Fibroblast of the conjunctiva (primary cell): ENCODE data around the gene CDK13.
A peak's percentile ranks its signal among the peaks of the same experiment; 100 is the strongest.

ENCODE experiments used
- DNase-seq: peaks from one replicate; pipeline ENCODE4 v3.0.0-alpha.2; 2010; ENCODE audit warnings: low read depth

The CDK13 gene

DNA sequence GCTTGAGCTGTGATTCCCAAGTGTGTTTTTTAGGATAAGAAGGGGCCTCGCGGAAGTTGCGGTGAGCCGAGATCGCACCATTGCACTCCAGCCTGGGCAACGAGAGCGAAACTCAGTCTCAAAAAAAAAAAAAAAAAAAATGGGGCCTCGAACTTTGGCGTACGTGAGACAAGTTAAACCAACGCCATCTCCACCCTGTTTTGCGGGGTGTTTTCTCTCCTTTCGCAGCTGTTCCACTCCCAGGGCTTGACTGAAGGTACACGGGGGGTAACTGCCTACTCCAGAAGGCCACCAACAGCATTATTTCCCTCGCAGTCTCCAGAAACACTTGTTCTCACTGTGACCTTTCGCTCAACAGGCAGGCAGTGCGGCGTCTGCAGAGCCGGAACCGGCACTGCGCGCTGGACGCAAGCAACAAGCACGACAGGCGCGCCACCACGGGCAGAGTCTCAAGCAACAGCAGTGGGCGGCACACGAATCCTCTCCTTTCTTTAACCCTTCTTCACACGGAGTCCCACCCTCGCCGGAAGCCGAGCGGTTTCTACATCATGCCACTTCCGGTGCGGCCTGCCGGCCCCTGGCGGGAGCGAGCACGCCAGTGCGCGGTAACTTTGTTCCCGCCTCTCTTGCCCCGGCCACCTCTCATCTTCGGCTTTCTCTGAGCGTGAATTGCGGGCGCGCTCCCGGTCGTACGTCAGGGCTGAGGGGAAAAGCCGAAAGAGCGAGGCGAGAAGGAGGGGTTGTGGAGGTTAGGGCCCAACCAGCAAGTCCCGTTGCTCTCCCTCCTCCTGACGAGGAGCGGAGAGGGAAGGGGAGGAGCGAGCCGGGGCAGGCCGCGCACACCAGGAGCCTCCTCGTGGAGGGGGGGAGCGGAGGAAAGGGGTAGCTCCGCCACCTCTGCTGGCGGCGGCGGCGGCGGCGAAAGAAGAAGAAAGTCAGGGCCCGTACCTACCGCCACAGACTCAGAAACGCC is 814 bp upstream of the CDK13 start:
- peak; percentile 99 for DNase-seq

DNA sequence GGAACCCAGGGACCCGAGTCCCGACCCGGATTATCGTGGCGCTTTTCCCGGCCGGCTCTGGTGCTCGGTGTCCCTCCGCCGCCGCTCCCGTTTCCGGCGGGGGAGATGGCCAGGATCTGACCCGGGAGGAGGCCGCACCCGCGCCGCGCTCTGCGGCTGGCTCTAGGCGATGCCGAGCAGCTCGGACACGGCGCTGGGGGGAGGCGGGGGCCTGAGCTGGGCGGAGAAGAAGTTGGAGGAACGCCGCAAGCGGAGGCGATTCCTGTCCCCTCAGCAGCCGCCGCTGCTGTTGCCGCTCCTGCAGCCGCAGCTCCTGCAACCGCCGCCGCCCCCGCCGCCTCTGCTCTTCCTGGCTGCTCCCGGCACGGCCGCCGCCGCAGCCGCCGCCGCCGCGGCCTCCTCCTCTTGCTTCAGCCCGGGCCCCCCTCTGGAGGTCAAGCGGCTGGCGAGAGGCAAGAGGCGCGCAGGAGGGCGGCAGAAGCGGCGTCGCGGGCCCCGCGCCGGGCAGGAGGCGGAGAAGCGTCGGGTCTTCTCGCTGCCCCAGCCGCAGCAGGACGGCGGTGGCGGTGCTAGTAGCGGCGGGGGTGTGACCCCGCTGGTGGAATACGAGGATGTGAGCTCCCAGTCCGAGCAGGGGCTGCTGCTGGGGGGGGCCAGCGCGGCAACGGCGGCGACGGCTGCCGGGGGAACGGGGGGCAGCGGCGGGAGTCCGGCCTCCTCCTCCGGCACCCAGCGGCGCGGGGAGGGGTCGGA is 593 bp downstream of the CDK13 start:
- no peak for DNase-seq

DNA sequence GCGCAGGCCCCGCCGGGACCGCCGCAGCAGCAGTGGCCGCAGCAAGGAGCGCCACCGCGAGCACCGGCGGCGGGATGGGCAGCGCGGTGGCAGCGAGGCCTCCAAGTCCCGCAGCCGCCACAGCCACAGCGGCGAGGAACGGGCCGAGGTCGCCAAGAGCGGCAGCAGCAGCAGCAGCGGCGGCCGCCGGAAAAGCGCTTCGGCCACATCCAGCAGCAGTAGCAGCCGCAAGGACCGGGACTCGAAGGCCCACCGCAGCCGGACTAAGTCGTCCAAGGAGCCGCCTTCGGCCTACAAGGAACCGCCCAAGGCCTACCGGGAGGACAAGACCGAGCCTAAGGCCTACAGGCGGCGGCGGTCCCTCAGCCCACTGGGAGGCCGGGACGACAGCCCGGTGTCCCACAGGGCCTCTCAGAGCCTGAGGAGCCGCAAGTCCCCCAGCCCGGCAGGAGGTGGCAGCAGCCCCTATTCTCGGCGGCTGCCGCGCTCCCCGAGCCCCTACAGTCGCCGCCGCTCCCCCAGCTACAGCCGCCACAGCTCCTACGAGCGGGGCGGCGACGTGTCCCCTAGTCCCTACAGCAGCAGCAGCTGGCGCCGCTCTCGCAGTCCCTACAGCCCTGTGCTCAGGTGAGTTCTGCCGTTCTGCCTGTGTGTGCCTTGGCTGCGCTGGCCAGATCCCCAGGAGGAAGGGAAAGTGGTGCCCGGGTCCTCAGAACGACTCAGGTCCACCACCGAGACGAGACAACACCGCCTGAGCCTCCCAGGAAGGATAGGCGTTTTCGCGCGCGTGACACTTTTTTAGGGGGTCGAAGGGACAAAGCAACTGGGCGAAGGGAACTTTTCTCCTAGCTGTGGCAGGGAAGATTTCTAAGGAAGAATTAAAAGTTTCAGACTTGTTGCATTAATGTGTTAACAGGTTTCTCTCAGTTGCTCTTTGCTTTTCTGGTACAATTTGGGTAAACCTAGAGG is 1.5 kb downstream of the CDK13 start:
- DNase-seq: peak; percentile 43

DNA sequence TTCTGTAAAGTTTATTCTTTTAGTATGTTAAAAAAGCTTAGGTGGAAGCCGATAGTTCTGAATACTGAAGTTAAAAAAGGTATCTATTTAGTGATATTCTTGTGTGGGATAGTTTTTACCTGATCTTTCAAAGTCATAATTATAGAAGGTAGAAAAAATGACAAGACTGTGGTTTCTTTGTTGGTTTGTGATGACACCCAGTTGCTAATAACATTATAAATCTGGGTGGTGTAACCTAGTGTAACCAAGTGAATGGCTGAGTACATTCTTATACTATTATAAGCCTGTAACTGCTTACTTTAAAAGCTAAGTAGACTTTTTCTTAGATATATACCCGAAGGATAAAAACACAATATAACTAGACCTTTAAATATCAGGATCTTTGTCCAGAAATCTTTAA is 2.3 kb downstream of the CDK13 start:
- DNase-seq: peak; percentile 54

DNA sequence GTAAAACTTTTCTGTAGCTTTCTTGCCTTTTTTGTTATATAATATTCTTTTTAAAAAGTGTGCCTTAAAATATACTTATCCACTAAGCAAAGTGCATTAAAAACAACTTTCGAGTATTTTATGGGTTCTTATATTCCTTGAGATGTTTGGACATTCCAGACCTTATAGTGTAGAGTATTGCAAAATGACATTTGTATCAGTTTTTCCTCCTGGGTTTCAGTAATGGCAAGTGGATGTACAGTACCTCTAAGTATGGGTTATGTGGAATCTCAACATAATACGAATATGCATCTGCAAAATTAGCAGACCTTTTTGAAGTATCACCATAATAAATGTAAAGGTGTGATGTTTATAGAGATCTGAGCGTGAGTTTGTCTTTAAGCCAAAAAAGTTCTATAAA is 2.7 kb downstream of the CDK13 start:
- no peak for DNase-seq

DNA sequence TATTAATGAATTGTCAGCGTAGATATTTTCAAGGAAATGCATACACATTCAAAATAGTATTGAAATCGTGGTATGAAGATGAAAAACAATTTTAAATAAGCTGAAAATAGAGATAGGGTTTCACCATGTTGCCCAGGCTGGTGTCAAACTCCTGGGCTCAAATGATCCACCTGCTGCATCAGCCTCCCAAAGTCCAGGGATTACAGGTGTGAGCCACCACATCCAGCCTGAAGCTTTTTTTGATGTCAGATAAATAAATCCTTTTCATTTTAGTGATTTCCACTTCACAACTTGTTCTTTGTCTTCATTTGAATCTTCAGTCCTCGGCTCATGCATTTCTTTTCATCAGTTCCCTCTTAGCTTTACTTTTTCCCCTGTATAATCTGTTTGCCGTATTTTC is 4.6 kb downstream of the CDK13 start:
- DNase-seq: no peak

DNA sequence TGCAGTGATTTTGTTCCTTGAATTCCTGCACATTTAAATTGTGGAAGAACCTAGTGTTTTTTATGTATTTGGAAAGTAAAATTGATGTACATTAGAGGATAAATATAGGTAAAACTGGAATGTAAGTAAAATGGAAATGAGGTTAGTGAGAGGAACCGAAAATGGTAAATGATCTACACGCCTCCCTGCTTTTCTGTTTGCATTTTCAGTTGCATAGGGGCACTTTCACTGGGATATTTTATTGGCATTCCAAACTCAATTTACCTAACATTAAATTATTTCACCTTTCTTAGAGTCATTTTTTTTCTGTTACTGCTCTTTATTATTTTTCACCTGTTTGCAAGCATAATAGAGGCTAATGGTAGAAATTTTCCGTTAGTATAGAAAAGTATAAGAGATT is 8.0 kb downstream of the CDK13 start:
- no peak for DNase-seq

DNA sequence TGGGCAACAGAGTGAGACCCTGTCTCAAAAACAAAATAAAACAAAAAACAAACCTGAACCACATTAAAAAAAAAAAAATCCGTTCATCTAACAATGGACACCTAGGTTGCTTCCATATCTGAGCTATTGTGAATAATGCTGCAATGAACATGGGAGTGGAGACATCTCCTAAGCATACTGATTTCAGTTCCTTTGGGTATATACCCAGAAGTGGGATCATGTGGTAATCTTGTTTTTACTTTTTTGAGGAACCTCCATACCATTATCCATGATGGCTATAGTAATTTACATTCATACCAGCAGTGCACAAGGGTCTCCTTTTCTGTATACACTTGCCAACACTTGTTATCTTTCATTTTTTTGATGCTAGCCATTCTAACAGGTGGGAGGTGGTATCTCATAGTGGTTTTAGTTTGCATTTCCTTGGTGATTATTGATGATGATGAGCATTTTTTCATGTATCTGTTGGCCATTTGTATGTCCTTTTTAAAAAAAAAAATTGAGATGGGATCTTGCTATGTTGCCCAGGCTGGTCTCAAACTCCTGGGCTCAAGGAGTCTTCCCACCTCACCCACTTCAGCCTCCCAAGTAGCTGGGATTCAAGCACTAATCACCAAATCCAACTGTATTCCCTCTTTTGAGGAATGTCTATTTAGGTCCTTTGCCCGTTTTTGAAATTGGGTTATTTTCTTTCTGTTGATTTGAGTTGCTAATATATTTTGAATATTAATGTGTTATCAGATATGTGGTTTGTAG is 17.5 kb downstream of the CDK13 start:
- DNase-seq: no peak

DNA sequence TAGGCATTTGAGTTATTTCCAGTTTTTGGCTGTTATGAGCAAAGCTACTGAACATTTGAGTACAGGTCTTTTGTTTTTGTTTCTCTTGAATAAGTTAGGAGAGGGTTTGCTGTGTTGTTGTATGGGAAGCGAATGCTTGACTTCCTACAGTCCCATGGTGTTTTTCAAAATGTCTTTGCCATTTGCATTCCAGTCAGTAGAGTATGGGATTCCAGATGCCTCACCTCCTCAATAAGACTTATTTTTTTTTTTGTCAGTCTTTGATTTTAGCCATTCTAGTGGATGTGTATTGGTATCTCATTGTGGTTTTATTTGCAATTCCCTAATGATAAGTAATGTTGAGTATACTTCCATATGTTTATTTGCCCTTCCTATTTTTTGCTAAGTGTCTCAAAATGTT is 19.4 kb downstream of the CDK13 start:
- DNase-seq: no peak

DNA sequence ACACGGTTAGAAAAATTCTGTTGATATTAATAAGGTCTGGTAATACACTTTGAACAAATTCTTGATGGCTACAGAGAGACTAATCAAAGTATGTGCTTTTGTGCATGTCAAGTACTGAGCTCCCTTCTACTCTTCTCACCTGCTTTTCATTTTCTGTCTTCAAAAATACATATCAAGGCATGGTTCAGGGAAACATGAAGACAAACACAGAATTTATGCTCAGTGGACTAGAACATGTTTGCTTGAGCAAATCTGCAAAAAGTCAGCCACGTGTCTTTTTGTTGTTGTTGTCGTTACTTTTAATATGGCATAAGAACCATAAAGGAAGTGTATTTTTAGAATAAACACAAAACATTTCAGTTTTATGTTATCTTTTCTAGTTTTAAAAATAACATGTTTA is 21.9 kb downstream of the CDK13 start:
- DNase-seq: no peak

DNA sequence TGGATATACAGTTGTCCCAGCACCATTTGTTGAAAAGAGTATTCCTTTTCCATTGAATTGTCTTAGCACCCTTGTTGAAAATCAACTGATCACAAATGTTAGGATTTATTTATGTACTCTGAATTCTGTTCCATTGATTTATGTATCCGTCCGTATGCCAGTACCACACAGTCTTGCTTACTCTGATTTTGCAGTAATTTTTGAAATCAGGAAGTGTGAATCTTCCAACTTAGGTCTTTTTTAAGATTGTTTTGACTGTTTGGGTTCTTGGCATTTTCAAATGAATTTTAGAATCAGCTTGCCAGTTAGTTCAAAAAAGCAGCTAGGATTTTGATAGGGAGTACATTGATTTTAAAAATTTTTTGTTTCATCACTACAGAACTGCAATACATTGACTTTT is 23.7 kb downstream of the CDK13 start:
- DNase-seq: no peak

DNA sequence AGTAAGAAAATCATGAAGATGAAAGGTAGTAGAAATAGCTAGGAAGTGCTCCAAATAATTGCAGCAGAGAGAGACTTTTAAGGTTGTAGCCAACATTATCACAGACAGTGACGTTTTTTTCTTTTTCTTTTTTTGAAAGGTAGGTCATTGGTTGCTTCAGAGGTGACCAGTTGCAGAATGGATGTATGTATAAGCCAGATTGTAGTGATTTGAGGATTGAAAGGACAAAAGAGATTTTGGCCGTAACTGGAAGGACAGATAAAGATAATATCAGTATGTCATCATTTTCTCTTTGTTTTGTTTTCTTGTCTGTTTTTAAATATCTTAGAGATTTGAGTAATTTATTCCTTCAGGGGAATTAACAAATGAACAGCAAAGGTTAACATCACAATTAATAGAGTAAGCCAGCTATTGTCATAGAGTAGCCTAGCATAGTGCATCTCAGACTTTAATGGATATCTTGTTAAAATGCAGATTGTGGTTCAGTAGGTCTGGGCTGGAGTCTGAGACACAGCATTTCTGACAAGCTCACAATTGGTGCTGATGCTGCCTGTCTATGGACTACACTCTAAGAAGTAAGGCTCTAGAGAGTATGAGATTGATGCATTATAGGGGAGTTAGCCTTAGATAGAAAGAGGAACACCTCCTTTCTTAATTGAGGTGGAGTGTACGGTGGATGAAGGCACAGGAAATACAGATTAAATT is 28.3 kb downstream of the CDK13 start:
- no peak for DNase-seq

DNA sequence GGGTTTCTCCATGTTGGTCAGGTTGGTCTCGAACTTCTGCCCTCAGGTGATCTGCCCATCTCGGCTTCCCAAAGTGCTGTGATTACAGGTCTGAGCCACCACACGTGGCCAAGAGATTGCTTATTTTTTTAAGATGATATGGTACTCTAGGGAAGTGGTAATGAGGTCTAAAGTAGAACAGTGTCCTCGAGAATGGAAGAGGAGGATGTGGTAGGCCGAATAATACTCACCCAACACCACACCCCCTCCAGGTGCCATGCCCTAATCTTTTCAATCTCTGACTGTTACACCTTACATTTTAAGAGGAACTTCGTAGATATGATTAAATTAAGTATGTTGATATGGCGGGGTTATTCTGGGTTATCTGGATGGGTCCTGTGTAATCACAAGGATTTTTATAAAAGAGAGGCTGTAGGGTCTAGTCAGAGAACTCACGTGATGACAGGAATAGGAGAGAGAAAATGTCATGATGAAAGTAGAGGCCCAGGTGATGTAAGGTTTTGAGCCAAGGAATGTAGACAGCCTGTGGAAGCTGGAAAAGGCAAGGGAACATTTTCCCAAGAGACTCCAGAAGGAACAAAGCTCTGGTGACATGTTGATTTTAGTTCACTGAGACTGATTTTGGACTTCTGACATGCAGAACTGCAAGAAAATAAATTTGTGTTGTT is 29.5 kb downstream of the CDK13 start:
- DNase-seq: no peak

DNA sequence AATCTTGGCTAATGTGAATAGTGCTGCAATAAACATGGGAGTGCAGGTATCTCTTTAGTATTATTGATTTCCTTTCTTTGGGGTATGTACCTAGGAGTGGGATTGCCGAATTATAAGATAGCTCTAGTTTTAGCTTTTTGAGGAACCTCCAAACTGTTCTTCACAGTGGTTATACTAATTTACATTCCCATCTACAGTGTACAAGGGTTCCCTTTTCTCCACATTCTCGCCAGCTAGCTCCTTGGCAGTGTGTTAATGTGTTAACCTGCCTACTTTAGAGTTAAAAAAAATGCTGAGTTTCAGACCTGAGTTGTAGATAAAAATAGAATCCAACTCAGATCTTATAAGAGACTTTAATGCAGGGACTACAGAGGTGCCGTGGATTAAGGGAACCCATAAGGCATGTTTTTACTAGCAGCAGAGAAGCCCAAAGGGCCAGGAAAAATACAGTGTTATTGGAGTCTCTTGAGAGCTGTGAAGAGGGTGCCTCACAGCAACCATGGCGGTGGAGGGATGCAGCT is 35.4 kb downstream of the CDK13 start:
- no peak for DNase-seq

DNA sequence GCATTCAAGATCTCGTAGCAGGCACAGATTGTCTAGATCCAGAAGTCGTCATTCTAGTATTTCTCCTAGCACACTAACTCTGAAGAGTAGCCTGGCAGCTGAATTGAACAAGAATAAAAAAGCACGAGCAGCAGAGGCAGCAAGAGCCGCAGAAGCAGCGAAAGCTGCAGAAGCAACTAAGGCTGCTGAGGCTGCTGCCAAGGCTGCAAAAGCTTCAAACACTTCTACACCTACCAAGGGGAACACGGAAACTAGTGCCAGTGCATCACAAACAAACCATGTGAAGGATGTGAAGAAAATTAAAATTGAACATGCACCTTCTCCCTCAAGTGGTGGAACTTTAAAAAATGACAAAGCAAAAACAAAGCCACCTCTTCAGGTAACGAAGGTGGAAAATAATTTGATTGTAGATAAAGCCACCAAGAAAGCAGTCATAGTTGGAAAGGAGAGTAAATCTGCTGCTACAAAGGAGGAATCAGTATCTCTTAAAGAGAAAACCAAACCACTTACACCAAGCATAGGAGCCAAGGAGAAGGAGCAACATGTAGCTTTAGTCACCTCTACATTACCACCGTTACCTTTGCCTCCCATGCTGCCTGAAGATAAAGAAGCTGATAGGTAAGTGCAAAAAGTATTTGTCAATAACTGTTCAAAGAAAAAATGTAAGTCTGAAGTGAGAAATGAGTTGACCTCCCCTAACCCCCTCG is 37.7 kb downstream of the CDK13 start:
- DNase-seq: no peak

DNA sequence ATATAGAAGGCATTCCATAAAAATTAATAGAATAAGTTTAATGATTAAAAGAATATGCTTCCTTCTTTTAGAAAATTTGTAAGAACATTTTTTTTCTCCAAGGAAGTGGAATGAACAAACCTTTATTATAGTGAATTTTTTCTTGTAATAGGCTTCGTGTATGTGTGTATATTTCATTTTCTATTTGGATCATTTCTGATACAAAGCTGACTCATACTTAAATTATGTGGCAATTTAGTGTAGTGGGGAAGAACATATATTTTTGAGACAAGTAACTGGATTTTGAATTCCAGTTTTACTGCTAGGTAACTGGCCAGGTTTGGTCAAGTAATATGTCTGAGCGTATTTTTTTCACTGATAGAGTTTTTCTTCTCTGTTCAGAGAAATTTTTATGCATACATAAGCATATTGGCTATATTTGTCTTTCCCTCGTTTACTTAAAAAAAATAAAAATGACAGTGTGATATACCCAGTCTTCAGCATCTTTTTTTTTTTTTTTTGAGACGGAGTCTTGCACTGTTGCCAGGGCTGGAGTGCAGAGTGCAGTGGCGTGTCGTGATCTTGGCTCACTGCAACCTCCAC is 50.8 kb downstream of the CDK13 start:
- no peak for DNase-seq

DNA sequence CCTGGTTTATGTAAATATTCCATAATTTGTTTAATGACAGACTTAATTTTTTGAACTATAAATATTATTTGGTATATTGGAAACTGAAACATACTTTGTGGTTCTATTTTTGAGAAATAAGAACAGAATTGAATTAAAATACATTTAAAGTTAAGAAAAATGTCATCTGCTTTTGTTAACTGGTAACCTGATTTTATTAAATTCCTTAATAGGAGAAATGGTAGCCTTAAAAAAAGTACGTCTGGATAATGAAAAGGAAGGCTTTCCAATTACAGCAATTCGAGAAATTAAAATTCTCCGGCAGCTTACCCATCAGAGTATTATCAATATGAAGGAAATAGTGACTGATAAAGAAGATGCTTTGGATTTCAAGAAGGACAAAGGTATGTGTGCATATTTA is 51.6 kb downstream of the CDK13 start:
- DNase-seq: no peak

DNA sequence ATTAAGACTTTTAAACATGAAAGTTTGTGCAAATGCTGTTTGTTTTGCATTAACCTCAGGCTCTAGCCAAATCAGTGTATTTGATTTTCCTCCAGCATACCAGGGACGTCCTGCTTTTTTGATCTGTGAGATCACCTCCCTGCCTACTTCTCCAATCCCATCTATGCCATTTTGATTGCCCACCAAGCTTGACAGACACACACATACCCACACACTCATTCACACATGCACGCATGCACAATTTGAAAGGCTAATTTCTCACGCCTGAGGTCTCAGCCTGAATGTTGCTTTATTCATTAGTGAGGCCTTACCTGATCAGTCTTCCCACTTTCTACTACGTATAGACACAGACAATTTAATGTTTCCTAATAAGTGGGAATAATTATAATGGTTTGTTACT is 53.5 kb downstream of the CDK13 start:
- no peak for DNase-seq
